Transverse colon (tissue), 3 donors: ENCODE results near the gene VWA8.

Experiments
- CTCF ChIP-seq, 5 experiments: fragments of 200-600 bp in 3 of 5; fragments of 450-650 bp in 2 of 5; sonication (generic) in 3 of 5; IDR thresholded peaks; 1 replicate in 2 of 5; 2 replicates in 3 of 5; pipeline ENCODE4 v1.5.1; 2016 to 2017; ENCODE audit warnings: antibody characterized with exemption in 5 of 5, inconsistent platforms in 3 of 5, mild to moderate bottlenecking in 2 of 5, moderate library complexity in 1 of 5
- POLR2A ChIP-seq: fragments of 450-650 bp; IDR thresholded peaks from one replicate; pipeline ENCODE4 v1.6.1; 2016; ENCODE audit warnings: antibody characterized with exemption, mild to moderate bottlenecking, moderate library complexity

- TF ChIP-seq CTCF (IDR thresholded peaks at IDR 0.05): no peak
- no peak for TF ChIP-seq POLR2A
Observed at GRCh38 chr13:41645331-41645730, 315.6 kb downstream of the VWA8 start.
